Neural progenitor cell (in vitro differentiated cells): Measurements from ENCODE around the gene FYN. TPM values are rescaled to one million over a fixed set of nuclear protein-coding genes. Genes with fewer than 3 reads are reported as not detected.

Experiments
- DNase-seq: peaks from one replicate; pipeline ENCODE4 v3.0.0-alpha.2; 2016; ENCODE audit warnings: low spot score
- H2AFZ ChIP-seq: fragments of 200-600 bp; sonication (generic); replicated peaks from 2 replicates; pipeline ENCODE4 v1.6.1; 2016; ENCODE audit warnings: antibody characterized with exemption
- H3F3A ChIP-seq: fragments of 200-600 bp; sonication (generic); 2 replicates; pipeline ENCODE4 v1.6.1; 2016; ENCODE audit warnings: antibody characterized with exemption, low read depth
- H3K27ac ChIP-seq: fragments of 200-600 bp; sonication (generic); 2 replicates; pipeline ENCODE4 v1.5.1; 2016; ENCODE audit warnings: mild to moderate bottlenecking
- H3K27me3 ChIP-seq: fragments of 200-600 bp; sonication (generic); 2 replicates; pipeline ENCODE4 v1.6.1; 2016; ENCODE audit warnings: mild to moderate bottlenecking, moderate library complexity
- H3K36me3 ChIP-seq: fragments of 200-600 bp; sonication (generic); 2 replicates; pipeline ENCODE4 v1.5.1; 2016
- H3K4me1 ChIP-seq: fragments of 200-600 bp; sonication (generic); 2 replicates; pipeline ENCODE4 v1.6.1; 2016; ENCODE audit warnings: mixed run types
- H3K4me2 ChIP-seq: fragments of 200-600 bp; sonication (generic); 2 replicates; pipeline ENCODE4 v1.6.1; 2016
- H3K4me3 ChIP-seq: fragments of 200-600 bp; sonication (generic); 2 replicates; pipeline ENCODE4 v1.5.1; 2016
- H3K79me2 ChIP-seq: fragments of 200-600 bp; sonication (generic); 2 replicates; pipeline ENCODE4 v1.6.1; 2016; ENCODE audit warnings: low read depth
- H3K9ac ChIP-seq: fragments of 200-600 bp; sonication (generic); 2 replicates; pipeline ENCODE4 v1.6.1; 2016
- H3K9me3 ChIP-seq: fragments of 200-600 bp; sonication (generic); 2 replicates; pipeline ENCODE4 v1.5.1; 2016; ENCODE audit warnings: low read depth
- H4K20me1 ChIP-seq: fragments of 200-600 bp; sonication (generic); 2 replicates; pipeline ENCODE4 v1.6.1; 2016; ENCODE audit warnings: low read depth
- H3K27ac Mint-ChIP-seq: 3 replicates; pipeline ENCODE4 v1.8.0; 2021; ENCODE audit warnings: mixed read lengths
- H3K27me3 Mint-ChIP-seq: 2 replicates; pipeline ENCODE4 v1.8.0; 2022; ENCODE audit warnings: low read depth, mild to moderate bottlenecking, inconsistent platforms, moderate library complexity, mixed read lengths; ENCODE audit not compliant: insufficient read depth
- H3K36me3 Mint-ChIP-seq: 3 replicates; pipeline ENCODE4 v1.8.0; 2021; ENCODE audit warnings: mixed read lengths
- H3K4me1 Mint-ChIP-seq: 3 replicates; pipeline ENCODE4 v1.8.0; 2021; ENCODE audit warnings: mixed read lengths
- H3K4me3 Mint-ChIP-seq: 3 replicates; pipeline ENCODE4 v1.8.0; 2021; ENCODE audit warnings: mild to moderate bottlenecking, moderate library complexity, mixed read lengths
- H3K9me3 Mint-ChIP-seq: 3 replicates; pipeline ENCODE4 v1.8.0; 2020; ENCODE audit warnings: mixed read lengths
- CTCF ChIP-seq: fragments of 200-600 bp; sonication (generic); IDR thresholded peaks from 2 replicates; pipeline ENCODE4 v1.5.1; 2017; ENCODE audit warnings: antibody characterized with exemption, mild to moderate bottlenecking
- EZH2 ChIP-seq: fragments of 200-600 bp; sonication (generic); IDR thresholded peaks from 2 replicates; pipeline ENCODE4 v1.6.1; 2017; ENCODE audit warnings: antibody characterized with exemption, mild to moderate bottlenecking, moderate library complexity
- EZH2phosphoT487 ChIP-seq: fragments of 200-600 bp; sonication (generic); IDR thresholded peaks from 2 replicates; pipeline ENCODE4 v1.6.1; 2017; ENCODE audit warnings: antibody characterized with exemption
- total RNA-seq: library from RNA; depleted of rRNA; stranded (reverse); fragments of >200 nt; gene quantifications from 2 replicates; pipeline ENCODE4 v1.2.3, GENCODE V29; 2015; ENCODE audit warnings: low replicate concordance

Gene FYN
- total RNA-seq, 1 donor from 2014 or later, result 167 TPM

GRCh38 chr6:111842891-111843290 lies 30.4 kb downstream of the FYN start:
- Mint-ChIP-seq H3K27ac (no peak overlapping the region), H3K4me3 (no peak overlapping the region), H3K27me3 (peaks cover 2% of the 10 kb centered on the region), H3K4me1 (peaks cover 8% of the 10 kb centered on the region), H3K36me3 (peaks cover 15% of the 10 kb centered on the region), H3K9me3 (no peaks in the 10 kb centered on the region)
- Histone ChIP-seq H2AFZ (no peak overlapping the region), H3K27me3 (no peaks in the 10 kb centered on the region), H3K9ac (no peak overlapping the region), H3K36me3 (no peaks in the 10 kb centered on the region), H3K79me2 (peaks cover 51% of the 10 kb centered on the region), H3K9me3 (no peaks in the 10 kb centered on the region), H3F3A (peaks cover 47% of the 10 kb centered on the region), H4K20me1 (peaks cover 46% of the 10 kb centered on the region), H3K4me2 (peak overlapping the region; percentile 67), H3K4me1 (peaks cover 70% of the 10 kb centered on the region), H3K4me3 (no peak overlapping the region), H3K27ac (peak overlapping the region; percentile 69)
- no peak for TF ChIP-seq EZH2
- TF ChIP-seq CTCF, result no peak
- TF ChIP-seq EZH2phosphoT487, result peak; percentile 62
- peak; percentile 74 for DNase-seq

DNA sequence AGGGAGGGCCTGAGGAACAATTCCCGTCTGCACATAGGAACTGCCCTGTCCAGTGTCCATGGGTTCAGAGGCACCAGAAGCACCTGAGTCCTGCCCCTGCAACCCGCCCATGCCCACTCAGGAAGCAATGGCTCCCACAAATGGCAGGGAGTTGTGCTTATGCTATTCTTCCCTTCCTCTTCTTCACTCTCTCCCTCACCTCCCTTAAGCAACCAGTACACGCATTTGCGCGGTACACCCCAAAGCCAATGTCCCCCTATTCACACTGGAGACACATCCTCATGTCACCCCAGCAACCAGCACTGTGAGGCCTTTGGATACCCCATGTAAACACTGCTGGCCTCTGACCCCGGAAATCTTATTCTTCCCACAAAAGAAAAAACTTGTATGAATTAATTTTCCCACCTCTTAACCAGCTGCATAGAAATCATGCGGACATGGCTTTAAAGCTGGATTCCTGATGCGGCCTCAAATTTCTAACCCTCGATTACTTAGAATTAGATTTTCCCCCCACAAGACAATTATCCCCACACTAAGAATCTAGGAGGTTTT lies 30.9 kb downstream of the FYN start:
- H3F3A ChIP-seq, result peaks cover 47% of the 10 kb centered on the region
- H3K4me3 ChIP-seq, result no peak overlapping the region
- H4K20me1 ChIP-seq, result peaks cover 46% of the 10 kb centered on the region
- H3K27me3 ChIP-seq, result no peaks in the 10 kb centered on the region
- TF ChIP-seq EZH2phosphoT487, result no peak
- no peak for TF ChIP-seq CTCF
- no peak for TF ChIP-seq EZH2
- H3K9me3 ChIP-seq, result no peaks in the 10 kb centered on the region
- Mint-ChIP-seq H3K27me3 (peaks cover 2% of the 10 kb centered on the region), H3K27ac (no peak overlapping the region), H3K4me1 (peaks cover 3% of the 10 kb centered on the region), H3K36me3 (peaks cover 17% of the 10 kb centered on the region), H3K4me3 (no peak overlapping the region), H3K9me3 (no peaks in the 10 kb centered on the region)
- no peak overlapping the region for H3K9ac ChIP-seq
- DNase-seq, result no peak
- H2AFZ ChIP-seq, result no peak overlapping the region
- peak overlapping the region; percentile 24 for H3K27ac ChIP-seq
- H3K4me1 ChIP-seq, result peaks cover 70% of the 10 kb centered on the region
- H3K79me2 ChIP-seq, result peaks cover 45% of the 10 kb centered on the region
- H3K36me3 ChIP-seq, result no peaks in the 10 kb centered on the region
- peak overlapping the region; percentile 46 for H3K4me2 ChIP-seq

DNA sequence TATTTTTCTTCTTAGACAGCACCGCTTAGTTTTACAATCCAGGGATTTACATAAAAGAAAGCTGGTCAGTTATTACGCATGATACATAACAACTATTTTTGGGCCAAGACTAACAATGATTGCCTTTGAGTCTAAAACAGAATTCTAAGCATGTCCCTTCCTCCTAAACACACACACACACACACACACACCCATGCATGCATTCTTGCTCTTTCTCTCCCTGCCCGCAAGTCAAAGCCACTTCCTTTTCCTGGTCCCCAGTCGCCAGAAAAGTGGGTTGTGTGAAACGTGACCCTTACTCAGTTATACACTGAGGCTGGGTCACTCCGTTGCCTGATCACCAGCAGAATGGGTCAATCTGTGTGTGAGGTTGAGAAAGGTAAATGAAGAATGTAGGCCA lies 31.4 kb downstream of the FYN start:
- no peak overlapping the region for H3K9ac ChIP-seq
- H3K4me1 Mint-ChIP-seq, result no peaks in the 10 kb centered on the region
- peaks cover 44% of the 10 kb centered on the region for H3K79me2 ChIP-seq
- peaks cover 46% of the 10 kb centered on the region for H4K20me1 ChIP-seq
- H3K9me3 Mint-ChIP-seq, result no peaks in the 10 kb centered on the region
- no peak overlapping the region for H2AFZ ChIP-seq
- no peaks in the 10 kb centered on the region for H3K27me3 ChIP-seq
- peaks cover 65% of the 10 kb centered on the region for H3K4me1 ChIP-seq
- H3K27me3 Mint-ChIP-seq, result peaks cover 2% of the 10 kb centered on the region
- H3K36me3 Mint-ChIP-seq, result peaks cover 18% of the 10 kb centered on the region
- DNase-seq, result no peak
- H3K4me3 Mint-ChIP-seq, result no peak overlapping the region
- H3K4me3 ChIP-seq, result no peak overlapping the region
- H3K27ac Mint-ChIP-seq, result no peak overlapping the region
- no peaks in the 10 kb centered on the region for H3K36me3 ChIP-seq
- no peak overlapping the region for H3K4me2 ChIP-seq
- no peak for TF ChIP-seq EZH2phosphoT487
- no peak for TF ChIP-seq EZH2
- TF ChIP-seq CTCF, result no peak
- no peaks in the 10 kb centered on the region for H3K9me3 ChIP-seq
- peaks cover 43% of the 10 kb centered on the region for H3F3A ChIP-seq
- H3K27ac ChIP-seq, result no peak overlapping the region
